HG03342 (cell line): ENCODE data around the gene ATP5F1D.

Experiments used
- ATAC-seq: cut with Tn5 transposase; IDR thresholded peaks from one replicate; pipeline ENCODE4 v1.9.1; 2021; ENCODE audit warnings: mild to moderate bottlenecking, moderate library complexity; ENCODE audit not compliant: unreplicated experiment

Gene ATP5F1D

GRCh38 chr19:1256646-1257474 lies 15.3 kb downstream of the ATP5F1D start:
- no peak for ATAC-seq

GRCh38 chr19:1257475-1258162 lies 16.1 kb downstream of the ATP5F1D start:
- ATAC-seq: no peak

GRCh38 chr19:1258163-1258492 lies 16.6 kb downstream of the ATP5F1D start:
- ATAC-seq: no peak

GRCh38 chr19:1258707-1259205 lies 17.2 kb downstream of the ATP5F1D start:
- ATAC-seq: no peak

GRCh38 chr19:1259206-1259875 lies 17.8 kb downstream of the ATP5F1D start:
- ATAC-seq: peak; percentile 31

GRCh38 chr19:1259876-1260748 lies 18.6 kb downstream of the ATP5F1D start:
- ATAC-seq: peak; percentile 12

- ATAC-seq: peak; percentile 50
These were observed 19.4 kb downstream of the ATP5F1D start for GRCh38 chr19:1260749-1261537.

- no peak for ATAC-seq
These were observed 19.9 kb downstream of the ATP5F1D start for GRCh38 chr19:1261538-1261797.

GRCh38 chr19:1261798-1262622 lies 20.5 kb downstream of the ATP5F1D start:
- ATAC-seq: no peak

GRCh38 chr19:1262623-1263123 lies 21.1 kb downstream of the ATP5F1D start:
- ATAC-seq: no peak

- no peak for ATAC-seq
These were observed 21.6 kb downstream of the ATP5F1D start for GRCh38 chr19:1263188-1263587.

GRCh38 chr19:1264801-1265614 lies 23.5 kb downstream of the ATP5F1D start:
- no peak for ATAC-seq

GRCh38 chr19:1265615-1266128 lies 24.1 kb downstream of the ATP5F1D start:
- no peak for ATAC-seq

GRCh38 chr19:1266129-1266915 lies 24.8 kb downstream of the ATP5F1D start:
- ATAC-seq: peak; percentile 25

GRCh38 chr19:1266916-1267476 lies 25.4 kb downstream of the ATP5F1D start:
- ATAC-seq: peak; percentile 15

GRCh38 chr19:1267477-1268225 lies 26.1 kb downstream of the ATP5F1D start:
- no peak for ATAC-seq
